OCI-LY7 (cell line): ENCODE results near the gene NBR1. TPM values are rescaled to one million over a fixed set of nuclear protein-coding genes. Genes with fewer than 3 reads are reported as not detected.

Experiments
- BruUV-seq: library from RNA; stranded (reverse); fragments of 400-500 nt; replicated peaks from 2 replicates; lab custom pipeline; 2021; lab: Mats Ljungman, UMichigan
- CTCF ChIA-PET: fragments of 300-600 bp; sonication (Branson Sonifier 250); formaldehyde crosslinking; loops from one replicate; lab custom pipeline; 2022; ENCODE audit warnings: antibody characterized with exemption; ENCODE audit not compliant: unreplicated experiment; lab: Charles Lee
- POLR2A ChIA-PET: fragments of 300-600 bp; sonication (Branson Sonifier 250); formaldehyde crosslinking; loops from one replicate; lab custom pipeline; 2022; ENCODE audit warnings: antibody characterized with exemption; lab: Charles Lee
- DNase-seq: peaks from one replicate; pipeline ENCODE4 v3.0.0-alpha.2; 2015; ENCODE audit warnings: low spot score
- H2AFZ ChIP-seq: fragments of 200-600 bp; sonication (generic), shearing (Covaris generic); 2 replicates; pipeline ENCODE4 v1.6.1; 2014; ENCODE audit warnings: mild to moderate bottlenecking, antibody characterized with exemption, low read length, moderate library complexity
- H3K27ac ChIP-seq: fragments of 200-600 bp; sonication (generic); 2 replicates; pipeline ENCODE4 v1.5.1; 2014; ENCODE audit warnings: mixed run types, low read depth, mild to moderate bottlenecking, moderate library complexity, low read length, inconsistent platforms; ENCODE audit not compliant: poor library complexity, severe bottlenecking
- H3K36me3 ChIP-seq: fragments of 200-600 bp; sonication (generic); 2 replicates; pipeline ENCODE4 v1.6.1; 2014; ENCODE audit warnings: mild to moderate bottlenecking, antibody characterized with exemption, low read length, moderate library complexity, mixed read lengths; ENCODE audit not compliant: insufficient read depth
- H3K4me1 ChIP-seq: fragments of 200-600 bp; sonication (generic); 2 replicates; pipeline ENCODE4 v1.5.1; 2014; ENCODE audit warnings: mild to moderate bottlenecking, low read length; ENCODE audit not compliant: insufficient read depth, poor library complexity, severe bottlenecking
- H3K4me2 ChIP-seq: fragments of 200-600 bp; sonication (generic); 2 replicates; pipeline ENCODE4 v1.6.1; 2014; ENCODE audit warnings: mild to moderate bottlenecking, low read length
- H3K4me3 ChIP-seq: fragments of 200-600 bp; sonication (generic); 2 replicates; pipeline ENCODE4 v1.5.1; 2014; ENCODE audit warnings: mild to moderate bottlenecking, low read depth, low read length; ENCODE audit not compliant: poor library complexity, severe bottlenecking
- H3K79me2 ChIP-seq: fragments of 200-600 bp; sonication (generic); 2 replicates; pipeline ENCODE4 v1.6.1; 2016; ENCODE audit warnings: low read depth, mild to moderate bottlenecking, low read length, moderate library complexity, mixed read lengths; ENCODE audit not compliant: insufficient read depth
- H3K9me2 ChIP-seq: fragments of 200-600 bp; sonication (generic); 2 replicates; pipeline ENCODE4 v1.6.1; 2016; ENCODE audit warnings: mild to moderate bottlenecking, low read length, mixed read lengths; ENCODE audit not compliant: insufficient read depth
- H3K9me3 ChIP-seq: fragments of 200-600 bp; sonication (generic); 2 replicates; pipeline ENCODE4 v1.6.1; 2014; ENCODE audit warnings: mild to moderate bottlenecking, mixed run types, low read length, mixed read lengths
- H4K20me1 ChIP-seq: fragments of 200-600 bp; sonication (generic); 2 replicates; pipeline ENCODE4 v1.6.1; 2014; ENCODE audit warnings: mild to moderate bottlenecking, antibody characterized with exemption, low read length, moderate library complexity, mixed read lengths; ENCODE audit not compliant: insufficient read depth
- CTCF ChIP-seq: fragments of 200-600 bp; sonication (generic); conservative IDR thresholded peaks from 2 replicates; pipeline ENCODE4 v1.5.1; 2014; ENCODE audit warnings: mild to moderate bottlenecking, antibody characterized with exemption, low read length, moderate library complexity, mixed read lengths
- EZH2phosphoT487 ChIP-seq: fragments of 200-600 bp; sonication (generic); IDR thresholded peaks from 2 replicates; pipeline ENCODE4 v1.6.1; 2018; ENCODE audit warnings: low read depth, borderline replicate concordance, mild to moderate bottlenecking, mixed run types, antibody characterized with exemption, low read length, moderate library complexity, mixed read lengths
- intact Hi-C: fragments of 100-400 bp; cut with micrococcal nuclease; formaldehyde crosslinking; loops from one replicate; pipeline ENCODE4 v1.10.0; 2022; ENCODE audit not compliant: unreplicated experiment
- total RNA-seq, 2 experiments: library from RNA; depleted of rRNA in 1 of 2; stranded (reverse); fragments of >200 nt in 1 of 2; shearing (Covaris generic) in 1 of 2; gene quantifications; 2 replicates each; pipeline ENCODE4 v1.2.3, GENCODE V29; 2014 to 2022

Gene NBR1
- total RNA-seq, 2 experiments from 2014 or later: 16.2 to 38.6 TPM

GRCh38 chr17:43216762-43217613 lies 46.0 kb downstream of the NBR1 start:
- ChIA-PET CTCF (no interaction called here), POLR2A (interaction anchor here (0.6 to 0.9 kb wide), 2 partner anchors 14 to 173 kb away, joined by 3 to 6 read pairs; no protein-coding TSS in a partner anchor)
- no peak overlapping the region for H3K4me2 ChIP-seq
- no peaks in the 10 kb centered on the region for H4K20me1 ChIP-seq
- DNase-seq: no peak
- intact Hi-C loops: no loop called here
- H3K4me3 ChIP-seq: no peak overlapping the region
- peaks cover 4% of the 10 kb centered on the region; the same call in 1 of the 2 replicates for H3K36me3 ChIP-seq
- no peaks in the 10 kb centered on the region for H3K9me3 ChIP-seq
- no peak overlapping the region for H2AFZ ChIP-seq
- no TSS peak for BruUV-seq
- H3K79me2 ChIP-seq: no peaks in the 10 kb centered on the region
- peaks cover 19% of the 10 kb centered on the region for H3K4me1 ChIP-seq
- TF ChIP-seq EZH2phosphoT487 (no peak), CTCF (no peak)
- no peaks in the 10 kb centered on the region for H3K9me2 ChIP-seq
- H3K27ac ChIP-seq: no peak overlapping the region

- H3K4me3 ChIP-seq: no peak overlapping the region
- no peaks in the 10 kb centered on the region for H3K9me3 ChIP-seq
- H3K79me2 ChIP-seq: no peaks in the 10 kb centered on the region
- H3K36me3 ChIP-seq: peaks cover 4% of the 10 kb centered on the region; the same call in 1 of the 2 replicates
- intact Hi-C loops: no loop called here
- no peaks in the 10 kb centered on the region for H3K9me2 ChIP-seq
- H3K4me2 ChIP-seq: no peak overlapping the region
- H4K20me1 ChIP-seq: no peaks in the 10 kb centered on the region
- no peak for DNase-seq
- H3K4me1 ChIP-seq: peaks cover 13% of the 10 kb centered on the region
- no peak overlapping the region for H3K27ac ChIP-seq
- BruUV-seq: no TSS peak
- TF ChIP-seq CTCF (no peak), EZH2phosphoT487 (no peak)
- ChIA-PET CTCF (no interaction called here), POLR2A (interaction anchor here (0.9 kb wide), 1 partner anchor 15 kb away, joined by 6 read pairs; no protein-coding TSS in a partner anchor)
- H2AFZ ChIP-seq: no peak overlapping the region
Measured at GRCh38 chr17:43217614-43218087, 46.6 kb downstream of the NBR1 start.

- BruUV-seq: no TSS peak
- no peaks in the 10 kb centered on the region for H4K20me1 ChIP-seq
- DNase-seq: no peak
- no peaks in the 10 kb centered on the region for H3K4me1 ChIP-seq
- POLR2A ChIA-PET: interaction anchor here (0.6 kb wide), 1 partner anchor 101 kb away, joined by 4 read pairs; no protein-coding TSS in a partner anchor
- TF ChIP-seq CTCF (no peak), EZH2phosphoT487 (no peak)
- intact Hi-C loops: no loop called here
- peaks cover 4% of the 10 kb centered on the region; the same call in 1 of the 2 replicates for H3K36me3 ChIP-seq
- no peaks in the 10 kb centered on the region for H3K79me2 ChIP-seq
- H3K4me3 ChIP-seq: no peak overlapping the region
- H2AFZ ChIP-seq: no peak overlapping the region
- CTCF ChIA-PET: no interaction called here
- no peak overlapping the region for H3K27ac ChIP-seq
- H3K9me2 ChIP-seq: no peaks in the 10 kb centered on the region
- no peaks in the 10 kb centered on the region for H3K9me3 ChIP-seq
- H3K4me2 ChIP-seq: no peak overlapping the region
Measured at GRCh38 chr17:43219001-43219400, 48.0 kb downstream of the NBR1 start.
